C4-2B (cell line): ENCODE results near the gene TFAP2B.

Experiments used
- H3K27ac ChIP-seq: fragments of 450-650 bp; 2 replicates; pipeline ENCODE4 v1.5.1; 2017
- CTCF ChIP-seq: fragments of 450-650 bp; conservative IDR thresholded peaks from 2 replicates; pipeline ENCODE4 v1.5.1; 2017; ENCODE audit warnings: mild to moderate bottlenecking
- ZFX ChIP-seq: fragments of 450-650 bp; IDR thresholded peaks from 2 replicates; pipeline ENCODE4 v1.6.1; 2017

The TFAP2B gene

DNA sequence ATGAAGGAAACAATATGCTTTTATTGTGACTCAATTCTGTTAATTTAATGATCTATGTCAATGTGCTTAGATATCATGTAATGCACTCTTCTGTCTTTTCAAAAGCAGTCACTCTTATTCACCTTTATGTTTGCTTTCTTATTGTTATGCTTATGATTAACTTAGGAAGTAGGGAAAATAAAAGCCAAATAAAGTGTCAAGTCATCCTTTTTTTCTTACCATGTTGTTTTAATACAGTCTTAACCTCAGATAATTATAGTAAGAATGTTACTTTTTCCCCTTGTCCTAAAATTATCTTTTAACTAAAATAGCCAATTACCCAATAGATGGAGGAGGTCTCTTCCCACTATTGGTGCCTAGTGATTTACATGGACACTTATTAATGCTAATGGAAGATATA lies 72.6 kb downstream of the TFAP2B start:
- no peak overlapping the region for H3K27ac ChIP-seq
- TF ChIP-seq CTCF (no peak), ZFX (no peak)
